T1000 (cell line): ENCODE measurements around the gene ACADVL.
A peak's percentile ranks its signal among the peaks of the same experiment; 100 is the strongest.

Experiments
- DNase-seq: peaks from one replicate; lab custom pipeline; 2025; ENCODE audit warnings: mixed read lengths; lab: John Stamatoyannopoulos, UW

ACADVL gene

DNA sequence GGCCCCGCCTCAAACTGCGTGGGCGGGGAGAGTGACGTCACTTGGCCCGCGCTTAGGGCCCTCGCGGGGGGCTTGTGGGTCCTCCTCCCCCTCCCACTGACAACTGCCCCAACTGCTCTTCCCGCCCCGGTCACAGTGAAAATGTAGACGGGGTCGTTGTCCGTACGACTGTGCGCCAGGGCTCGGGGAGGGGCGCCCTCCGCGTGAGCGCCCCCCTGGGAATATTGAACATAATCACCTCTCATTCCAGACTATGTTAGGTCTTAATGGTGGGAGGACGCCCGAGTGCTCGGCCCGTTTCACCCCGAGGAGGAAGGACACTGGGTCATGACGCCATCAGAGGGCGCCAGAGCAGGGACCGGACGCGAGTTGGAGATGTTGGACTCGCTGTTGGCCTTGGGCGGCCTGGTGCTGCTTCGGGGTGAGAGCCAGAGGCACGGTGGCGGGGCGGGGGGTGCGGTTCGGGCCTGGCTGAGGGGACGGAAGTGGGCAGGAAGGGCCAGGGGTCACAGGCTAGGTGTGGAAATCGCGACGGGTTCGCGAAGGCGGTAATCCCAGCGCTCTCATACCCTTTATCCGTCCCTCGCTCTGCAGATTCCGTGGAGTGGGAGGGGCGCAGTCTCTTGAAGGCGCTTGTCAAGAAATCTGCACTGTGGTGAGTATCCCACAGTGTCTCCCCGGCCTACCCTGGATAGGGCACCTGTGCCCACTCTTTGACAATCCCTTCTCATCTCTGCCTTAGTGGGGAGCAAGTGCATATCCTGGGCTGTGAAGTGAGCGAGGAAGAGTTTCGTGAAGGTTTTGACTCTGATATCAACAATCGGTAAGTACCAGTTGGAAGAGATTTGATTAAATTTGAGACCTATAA, 32.7 kb downstream of the ACADVL start, which contains the start of gene ELP5:
Gene ELP5, plus strand, starts transcription at position 40 of the 868 bp plus-strand sequence. Its CDS starts 336 bp downstream, at position 376.
- peak; percentile 90 for DNase-seq

DNA sequence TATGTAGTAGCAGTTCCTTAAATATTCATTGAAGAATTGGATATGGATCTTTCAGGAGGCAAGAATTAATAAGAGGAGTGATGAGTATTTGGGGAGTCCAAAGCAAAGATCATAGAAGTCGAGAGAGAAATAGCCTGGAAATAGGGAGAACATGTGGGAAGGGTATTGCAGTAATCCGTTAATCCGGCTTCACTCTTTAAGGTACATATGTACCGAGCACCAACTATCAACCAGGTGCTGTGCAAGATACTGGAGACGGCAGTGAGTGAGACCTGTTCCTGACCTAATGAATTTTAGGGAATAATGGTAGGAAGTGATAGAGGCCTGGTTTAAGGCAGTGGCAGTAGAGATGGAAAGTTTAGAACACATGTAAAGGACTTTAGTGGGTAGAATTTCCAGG, 33.3 kb downstream of the ACADVL start:
- DNase-seq: no peak

DNA sequence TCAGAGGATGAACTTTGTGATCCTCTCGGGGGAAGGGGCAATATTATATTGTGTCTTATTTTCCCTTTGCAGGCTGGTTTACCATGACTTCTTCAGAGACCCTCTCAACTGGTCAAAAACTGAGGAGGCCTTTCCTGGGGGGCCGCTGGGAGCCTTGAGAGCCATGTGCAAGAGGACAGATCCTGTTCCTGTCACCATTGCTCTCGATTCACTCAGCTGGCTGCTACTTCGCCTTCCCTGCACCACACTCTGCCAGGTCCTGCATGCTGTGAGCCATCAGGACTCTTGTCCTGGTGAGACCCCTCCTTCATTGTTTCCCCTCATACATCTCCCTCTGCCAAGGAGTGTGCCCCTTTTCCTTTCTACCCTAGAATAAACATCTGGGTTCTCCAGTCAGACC, 34.8 kb downstream of the ACADVL start:
- DNase-seq: no peak

GRCh38 chr17:7256766-7257456, 37.2 kb downstream of the ACADVL start:
- no peak for DNase-seq

- no peak for DNase-seq
These were observed 39.2 kb downstream of the ACADVL start for GRCh38 chr17:7258731-7259554.

DNA sequence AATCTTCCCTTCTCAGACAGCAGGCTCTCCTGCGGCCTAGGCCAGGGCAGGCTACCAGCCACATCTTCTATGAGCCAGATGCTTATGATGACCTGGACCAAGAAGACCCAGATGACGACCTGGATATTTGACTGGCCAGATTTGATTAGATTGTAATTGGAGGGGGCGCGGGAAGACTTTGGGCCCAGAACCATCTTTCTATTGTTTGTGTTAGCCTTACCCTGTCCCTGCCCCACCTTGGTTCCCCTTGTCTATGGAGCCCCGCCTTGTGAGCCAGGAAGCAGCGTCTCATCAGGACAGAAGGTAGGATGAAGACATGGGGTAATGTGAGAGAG, 39.8 kb downstream of the ACADVL start:
- no peak for DNase-seq

DNA sequence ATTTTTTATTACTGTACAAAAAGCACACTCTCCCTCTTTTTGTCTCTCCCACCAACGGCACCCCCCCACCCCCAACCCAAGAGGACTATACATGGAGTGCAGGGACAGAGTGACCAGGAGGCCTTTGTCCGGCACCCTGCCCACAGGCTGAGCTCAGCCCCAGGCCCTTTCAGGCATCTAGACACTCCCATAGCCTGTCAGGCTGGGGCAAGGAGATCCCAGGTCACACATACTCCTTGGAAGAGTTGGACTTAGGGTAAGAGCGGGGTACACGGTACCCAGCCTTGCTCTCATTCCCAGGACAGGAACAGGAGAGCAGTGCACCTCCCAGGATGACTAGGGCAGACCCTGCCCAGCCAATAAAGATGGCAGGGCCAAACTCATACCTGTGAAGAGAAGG, 40.4 kb downstream of the ACADVL start:
- no peak for DNase-seq

DNA sequence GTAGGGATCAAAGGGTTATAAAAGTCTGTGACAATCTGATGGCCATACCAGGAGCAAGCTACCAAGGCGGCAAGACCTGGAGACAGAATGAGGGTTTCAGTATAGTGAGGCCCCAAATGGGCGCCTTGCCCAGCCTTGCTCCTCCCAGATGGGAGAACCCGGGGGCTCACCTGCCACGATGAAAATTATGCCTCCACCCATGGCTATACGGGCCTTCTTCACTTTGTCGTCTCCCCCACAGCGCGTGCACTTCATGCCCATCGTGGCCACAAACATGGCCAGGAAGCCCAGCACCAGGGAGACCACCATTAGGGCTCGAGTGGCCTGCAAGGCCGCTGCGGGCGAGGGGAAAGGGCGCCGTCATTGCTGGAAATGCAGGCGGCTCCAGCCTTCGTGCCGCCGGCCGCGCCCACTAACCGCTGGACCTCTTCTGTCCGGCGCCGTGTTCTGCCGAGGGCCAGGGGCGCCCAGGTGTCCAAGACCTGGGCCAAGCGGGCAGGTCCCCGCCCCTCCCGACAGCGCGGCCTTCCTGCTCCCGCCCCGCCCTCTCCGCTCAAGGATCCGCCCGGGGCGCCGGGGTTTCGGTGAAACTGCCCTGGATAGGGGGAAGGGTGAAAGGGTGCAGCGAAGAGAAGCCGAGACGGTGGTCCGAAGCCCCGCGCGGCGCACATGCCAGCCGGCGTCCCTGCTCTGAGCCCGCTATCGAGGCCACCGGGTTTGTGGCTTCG, 41.1 kb downstream of the ACADVL start:
- no peak for DNase-seq

GRCh38 chr17:7261379-7262191, 41.8 kb downstream of the ACADVL start:
- no peak for DNase-seq

DNA sequence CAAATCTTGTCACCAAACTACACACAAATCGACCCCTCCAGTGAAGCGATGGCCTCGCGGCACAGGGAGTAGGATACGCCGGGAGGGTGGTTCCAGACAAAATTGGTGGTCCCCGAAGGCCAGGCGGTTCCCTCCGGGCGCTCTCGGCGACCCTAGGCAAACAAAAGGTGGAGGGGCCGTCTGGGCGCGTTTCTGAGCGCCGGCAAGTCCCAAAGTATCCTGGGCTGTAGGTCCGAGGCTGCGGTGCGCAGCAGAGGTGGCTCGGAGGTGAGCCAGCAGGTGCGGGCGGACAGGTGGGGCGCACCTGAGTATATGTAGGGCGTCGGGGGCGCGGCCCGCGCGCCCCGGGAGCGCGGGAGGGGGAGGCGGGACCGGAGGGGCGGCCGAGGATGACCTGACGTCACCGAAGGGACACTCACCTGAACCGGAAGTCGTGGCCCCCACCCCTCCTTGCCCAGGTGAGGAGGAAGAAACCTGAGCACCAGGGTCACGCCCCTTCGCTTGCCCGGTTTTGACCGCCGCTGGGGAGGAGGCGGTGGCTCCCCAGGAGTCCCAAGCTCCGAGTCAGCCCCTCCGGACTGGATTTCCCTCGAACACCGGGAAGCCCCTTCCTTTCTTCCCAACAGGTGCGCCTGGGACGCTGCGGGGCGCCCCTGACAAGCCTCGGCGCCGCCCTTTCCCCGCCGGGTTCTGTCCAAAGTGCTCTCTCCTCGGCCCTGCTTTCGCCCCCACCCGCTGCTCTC, 42.6 kb downstream of the ACADVL start, which contains the start of gene CLDN7:
Gene CLDN7, minus strand, starts transcription at position 287 of the 743 bp plus-strand sequence. CDS start 435 bp downstream, outside the sequence.
- DNase-seq: no peak

GRCh38 chr17:7262935-7263800, 43.4 kb downstream of the ACADVL start:
- DNase-seq: no peak

- no peak for DNase-seq
These were observed 44.0 kb downstream of the ACADVL start for GRCh38 chr17:7263801-7264078.

DNA sequence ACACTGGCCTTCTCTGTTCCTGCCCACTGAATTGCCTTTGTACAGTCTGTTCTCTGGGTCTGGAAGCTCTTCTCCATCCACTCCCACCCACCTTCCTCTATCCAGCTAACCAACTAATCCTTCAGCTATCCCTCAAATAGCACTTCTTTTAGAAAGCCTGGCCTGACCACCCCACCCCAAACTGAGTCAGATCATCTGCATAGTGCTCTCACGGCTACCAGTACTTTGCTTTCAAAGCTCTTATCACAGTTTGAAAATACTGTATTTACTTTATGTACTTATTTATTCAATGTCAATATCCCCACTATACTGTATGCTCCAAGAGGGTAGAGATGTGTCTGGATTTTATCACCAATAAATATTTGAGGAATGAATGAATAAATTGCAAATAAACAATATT, 47.0 kb downstream of the ACADVL start:
- no peak for DNase-seq
